SK-N-SH treated with all-trans-retinoic acid at 6 μM for 48 hours (cell line): ENCODE measurements around the gene REP15.

Experiments used
- ATAC-seq: fragments of 200-7000 bp; cut with Tn5 transposase; 3 replicates; pipeline ENCODE4 v1.9.1; 2020; ENCODE audit warnings: mild to moderate bottlenecking, moderate library complexity
- ARNTL ChIP-seq: fragments of 450-650 bp; formaldehyde crosslinking; IDR thresholded peaks from 2 replicates; pipeline ENCODE4 v1.5.0; 2020; ENCODE audit warnings: low read depth, mild to moderate bottlenecking, moderate library complexity, borderline replicate concordance
- BACH2 ChIP-seq: fragments of 250-450 bp; sonication (Bioruptor Pico); IDR thresholded peaks from 2 replicates; pipeline ENCODE4 v1.9.0; 2021; ENCODE audit warnings: mild to moderate bottlenecking, borderline replicate concordance
- CSDC2 ChIP-seq: fragments of 250-450 bp; sonication (Bioruptor Pico); IDR thresholded peaks from 2 replicates; pipeline ENCODE4 v1.5.0; 2020; ENCODE audit warnings: mild to moderate bottlenecking, moderate library complexity
- ESRRG ChIP-seq: fragments of 250-450 bp; sonication (Bioruptor Pico); IDR thresholded peaks from 2 replicates; pipeline ENCODE4 v1.6.1; 2021; ENCODE audit warnings: mild to moderate bottlenecking
- GLIS3 ChIP-seq: fragments of 250-450 bp; sonication (Bioruptor Pico); IDR thresholded peaks from 2 replicates; pipeline ENCODE4 v1.5.0; 2020; ENCODE audit warnings: mild to moderate bottlenecking, moderate library complexity
- ISL1 ChIP-seq: fragments of 250-450 bp; sonication (Bioruptor Pico); IDR thresholded peaks from 2 replicates; pipeline ENCODE4 v2.1.2; 2022; ENCODE audit warnings: mild to moderate bottlenecking, moderate library complexity
- OSR1 ChIP-seq: fragments of 250-450 bp; sonication (Bioruptor Pico); IDR thresholded peaks from 2 replicates; pipeline ENCODE4 v1.8.0; 2022; ENCODE audit warnings: moderate library complexity, mild to moderate bottlenecking, inconsistent platforms
- RARB ChIP-seq: fragments of 250-450 bp; sonication (Bioruptor Pico); IDR thresholded peaks from 2 replicates; pipeline ENCODE4 v1.8.0; 2021; ENCODE audit warnings: mild to moderate bottlenecking, moderate library complexity
- SNAI2 ChIP-seq: fragments of 250-450 bp; sonication (Bioruptor Pico); IDR thresholded peaks from 2 replicates; pipeline ENCODE4 v1.5.0; 2020; ENCODE audit warnings: mild to moderate bottlenecking, moderate library complexity
- TCF4 ChIP-seq: fragments of 250-450 bp; sonication (Bioruptor Pico); IDR thresholded peaks from 2 replicates; pipeline ENCODE4 v1.8.0; 2021; ENCODE audit warnings: mild to moderate bottlenecking, moderate library complexity, borderline replicate concordance
- TOX ChIP-seq: fragments of 250-450 bp; sonication (Bioruptor Pico); IDR thresholded peaks from 2 replicates; pipeline ENCODE4 v1.8.0; 2021; ENCODE audit warnings: mild to moderate bottlenecking, moderate library complexity, borderline replicate concordance
- ZC3H10 ChIP-seq: fragments of 250-450 bp; sonication (Bioruptor Pico); IDR thresholded peaks from 2 replicates; pipeline ENCODE4 v1.5.1; 2021; ENCODE audit warnings: mild to moderate bottlenecking, moderate library complexity
- ZFP3 ChIP-seq: fragments of 250-450 bp; sonication (Bioruptor Pico); IDR thresholded peaks from 2 replicates; pipeline ENCODE4 v1.5.0; 2020; ENCODE audit warnings: mild to moderate bottlenecking, moderate library complexity
- ZFP30 ChIP-seq: fragments of 450-650 bp; formaldehyde crosslinking; IDR thresholded peaks from 2 replicates; pipeline ENCODE4 v1.5.0; 2022; ENCODE audit warnings: mild to moderate bottlenecking, moderate library complexity
- ZNF565 ChIP-seq: fragments of 450-650 bp; formaldehyde crosslinking; conservative IDR thresholded peaks from 2 replicates; pipeline ENCODE4 v1.5.0; 2020; ENCODE audit warnings: low read depth, mild to moderate bottlenecking, moderate library complexity
- ZNF70 ChIP-seq: fragments of 450-650 bp; formaldehyde crosslinking; IDR thresholded peaks from 2 replicates; pipeline ENCODE4 v1.5.0; 2020; ENCODE audit warnings: mild to moderate bottlenecking, moderate library complexity
- ZNF8 ChIP-seq: fragments of 450-650 bp; formaldehyde crosslinking; IDR thresholded peaks from 2 replicates; pipeline ENCODE4 v1.5.0; 2020; ENCODE audit warnings: mild to moderate bottlenecking, moderate library complexity
- TF ChIP-seq, protein P1 (sequence below): fragments of 250-450 bp; sonication (Bioruptor Pico); IDR thresholded peaks from 2 replicates; pipeline ENCODE4 v1.8.0; 2021; ENCODE audit warnings: low read depth, mild to moderate bottlenecking, moderate library complexity, borderline replicate concordance
- TF ChIP-seq, protein P2 (sequence below): fragments of 250-450 bp; sonication (Bioruptor Pico); IDR thresholded peaks from 2 replicates; pipeline ENCODE4 v1.5.1; 2021; ENCODE audit warnings: mild to moderate bottlenecking, moderate library complexity
- TF ChIP-seq, protein P3 (sequence below): fragments of 250-450 bp; sonication (Bioruptor Pico); IDR thresholded peaks from 2 replicates; pipeline ENCODE4 v1.5.1; 2020; ENCODE audit warnings: low read depth, mild to moderate bottlenecking, moderate library complexity
- TF ChIP-seq, protein P4 (sequence below): fragments of 250-450 bp; sonication (Bioruptor Pico); IDR thresholded peaks from 2 replicates; pipeline ENCODE4 v1.5.0; 2020; ENCODE audit warnings: mild to moderate bottlenecking, moderate library complexity
- TF ChIP-seq, protein P5 (sequence below): fragments of 250-450 bp; sonication (Bioruptor Pico); IDR thresholded peaks from 2 replicates; pipeline ENCODE4 v1.8.0; 2020; ENCODE audit warnings: mild to moderate bottlenecking, moderate library complexity, borderline replicate concordance

Gene REP15

DNA sequence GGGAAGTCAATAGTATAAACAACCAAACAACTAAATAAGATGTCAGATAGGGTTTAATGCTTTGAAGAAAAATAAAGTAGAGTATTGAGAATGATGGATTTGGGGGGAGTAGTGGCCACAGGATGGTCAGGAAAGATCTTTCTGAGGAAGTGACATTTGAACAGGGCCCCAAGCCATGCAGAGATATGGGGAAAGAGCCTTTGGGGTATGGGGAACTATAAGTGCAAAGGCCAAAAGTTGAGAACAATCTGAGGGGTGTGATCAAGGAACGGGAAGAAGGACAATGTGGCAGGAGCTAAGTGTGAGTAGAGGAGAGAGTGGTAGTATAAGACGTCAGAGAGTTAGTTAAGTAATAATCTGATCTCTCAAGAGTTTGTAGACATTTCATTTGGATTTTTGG, 15.7 kb downstream of the REP15 start:
- TF ChIP-seq CSDC2 (no peak), ZC3H10 (CRISPR knock-in tag) (no peak), TOX (no peak), ZFP3 (CRISPR knock-in tag) (no peak), GLIS3 (CRISPR knock-in tag) (no peak), ZFP30 (CRISPR knock-in tag) (no peak), TCF4 (CRISPR knock-in tag) (no peak)
- TF ChIP-seq, protein P1, sequence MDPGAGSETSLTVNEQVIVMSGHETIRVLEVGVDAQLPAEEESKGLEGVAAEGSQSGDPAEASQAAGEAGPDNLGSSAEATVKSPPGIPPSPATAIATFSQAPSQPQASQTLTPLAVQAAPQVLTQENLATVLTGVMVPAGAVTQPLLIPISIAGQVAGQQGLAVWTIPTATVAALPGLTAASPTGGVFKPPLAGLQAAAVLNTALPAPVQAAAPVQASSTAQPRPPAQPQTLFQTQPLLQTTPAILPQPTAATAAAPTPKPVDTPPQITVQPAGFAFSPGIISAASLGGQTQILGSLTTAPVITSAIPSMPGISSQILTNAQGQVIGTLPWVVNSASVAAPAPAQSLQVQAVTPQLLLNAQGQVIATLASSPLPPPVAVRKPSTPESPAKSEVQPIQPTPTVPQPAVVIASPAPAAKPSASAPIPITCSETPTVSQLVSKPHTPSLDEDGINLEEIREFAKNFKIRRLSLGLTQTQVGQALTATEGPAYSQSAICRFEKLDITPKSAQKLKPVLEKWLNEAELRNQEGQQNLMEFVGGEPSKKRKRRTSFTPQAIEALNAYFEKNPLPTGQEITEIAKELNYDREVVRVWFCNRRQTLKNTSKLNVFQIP (CRISPR knock-in tag), result no peak
- TF ChIP-seq, protein P2, sequence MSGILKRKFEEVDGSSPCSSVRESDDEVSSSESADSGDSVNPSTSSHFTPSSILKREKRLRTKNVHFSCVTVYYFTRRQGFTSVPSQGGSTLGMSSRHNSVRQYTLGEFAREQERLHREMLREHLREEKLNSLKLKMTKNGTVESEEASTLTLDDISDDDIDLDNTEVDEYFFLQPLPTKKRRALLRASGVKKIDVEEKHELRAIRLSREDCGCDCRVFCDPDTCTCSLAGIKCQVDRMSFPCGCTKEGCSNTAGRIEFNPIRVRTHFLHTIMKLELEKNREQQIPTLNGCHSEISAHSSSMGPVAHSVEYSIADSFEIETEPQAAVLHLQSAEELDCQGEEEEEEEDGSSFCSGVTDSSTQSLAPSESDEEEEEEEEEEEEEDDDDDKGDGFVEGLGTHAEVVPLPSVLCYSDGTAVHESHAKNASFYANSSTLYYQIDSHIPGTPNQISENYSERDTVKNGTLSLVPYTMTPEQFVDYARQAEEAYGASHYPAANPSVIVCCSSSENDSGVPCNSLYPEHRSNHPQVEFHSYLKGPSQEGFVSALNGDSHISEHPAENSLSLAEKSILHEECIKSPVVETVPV (CRISPR knock-in tag), result no peak
- no peak for ATAC-seq

DNA sequence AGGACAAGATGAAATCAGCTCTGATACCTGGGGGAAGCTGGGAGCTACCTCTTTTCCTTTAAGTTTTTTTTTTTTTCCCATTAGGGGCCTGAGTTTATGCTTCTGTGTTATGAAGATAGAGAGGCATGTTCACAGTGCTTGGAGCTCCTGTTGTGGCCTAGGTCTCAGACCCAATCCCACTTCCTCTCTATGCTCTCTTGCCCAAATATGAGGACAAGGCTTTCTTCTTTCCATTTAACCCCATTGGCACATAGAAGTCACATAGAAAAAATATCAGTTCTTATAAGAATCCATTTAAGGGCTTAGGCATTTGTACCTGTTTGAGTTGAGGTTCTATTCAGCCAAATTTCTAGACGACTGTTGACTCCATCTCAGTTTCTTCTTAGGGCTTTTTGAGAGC, 27.0 kb downstream of the REP15 start:
- TF ChIP-seq ARNTL (CRISPR knock-in tag) (no peak), CSDC2 (no peak)
- no peak for ATAC-seq

DNA sequence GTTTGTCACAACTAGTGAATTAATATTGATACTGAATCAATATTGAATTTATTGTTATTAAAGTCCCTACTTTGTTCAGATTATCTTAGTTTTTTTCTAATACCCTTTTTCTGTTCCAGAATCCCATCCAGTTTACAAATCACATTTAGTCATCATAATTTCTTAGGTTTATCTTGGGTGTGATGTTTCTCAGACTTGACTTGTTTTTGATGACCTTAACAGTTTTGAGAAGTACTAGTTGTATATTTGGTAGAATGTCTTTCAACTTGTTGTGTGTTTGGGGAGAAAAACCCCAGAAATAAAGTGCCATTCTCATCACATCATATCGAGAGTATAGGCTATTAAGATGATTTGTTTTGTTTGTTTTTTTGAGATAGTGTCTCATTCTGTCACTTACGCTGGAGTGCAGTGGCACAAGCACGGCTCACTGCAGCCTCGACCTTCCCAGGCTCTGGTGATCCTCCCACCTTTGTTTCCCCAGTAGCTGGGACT, 33.9 kb downstream of the REP15 start:
- ATAC-seq, result no peak
- TF ChIP-seq, protein P3, sequence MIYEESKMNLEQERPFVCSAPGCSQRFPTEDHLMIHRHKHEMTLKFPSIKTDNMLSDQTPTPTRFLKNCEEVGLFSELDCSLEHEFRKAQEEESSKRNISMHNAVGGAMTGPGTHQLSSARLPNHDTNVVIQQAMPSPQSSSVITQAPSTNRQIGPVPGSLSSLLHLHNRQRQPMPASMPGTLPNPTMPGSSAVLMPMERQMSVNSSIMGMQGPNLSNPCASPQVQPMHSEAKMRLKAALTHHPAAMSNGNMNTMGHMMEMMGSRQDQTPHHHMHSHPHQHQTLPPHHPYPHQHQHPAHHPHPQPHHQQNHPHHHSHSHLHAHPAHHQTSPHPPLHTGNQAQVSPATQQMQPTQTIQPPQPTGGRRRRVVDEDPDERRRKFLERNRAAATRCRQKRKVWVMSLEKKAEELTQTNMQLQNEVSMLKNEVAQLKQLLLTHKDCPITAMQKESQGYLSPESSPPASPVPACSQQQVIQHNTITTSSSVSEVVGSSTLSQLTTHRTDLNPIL (CRISPR knock-in tag), result no peak
- TF ChIP-seq, protein P4, sequence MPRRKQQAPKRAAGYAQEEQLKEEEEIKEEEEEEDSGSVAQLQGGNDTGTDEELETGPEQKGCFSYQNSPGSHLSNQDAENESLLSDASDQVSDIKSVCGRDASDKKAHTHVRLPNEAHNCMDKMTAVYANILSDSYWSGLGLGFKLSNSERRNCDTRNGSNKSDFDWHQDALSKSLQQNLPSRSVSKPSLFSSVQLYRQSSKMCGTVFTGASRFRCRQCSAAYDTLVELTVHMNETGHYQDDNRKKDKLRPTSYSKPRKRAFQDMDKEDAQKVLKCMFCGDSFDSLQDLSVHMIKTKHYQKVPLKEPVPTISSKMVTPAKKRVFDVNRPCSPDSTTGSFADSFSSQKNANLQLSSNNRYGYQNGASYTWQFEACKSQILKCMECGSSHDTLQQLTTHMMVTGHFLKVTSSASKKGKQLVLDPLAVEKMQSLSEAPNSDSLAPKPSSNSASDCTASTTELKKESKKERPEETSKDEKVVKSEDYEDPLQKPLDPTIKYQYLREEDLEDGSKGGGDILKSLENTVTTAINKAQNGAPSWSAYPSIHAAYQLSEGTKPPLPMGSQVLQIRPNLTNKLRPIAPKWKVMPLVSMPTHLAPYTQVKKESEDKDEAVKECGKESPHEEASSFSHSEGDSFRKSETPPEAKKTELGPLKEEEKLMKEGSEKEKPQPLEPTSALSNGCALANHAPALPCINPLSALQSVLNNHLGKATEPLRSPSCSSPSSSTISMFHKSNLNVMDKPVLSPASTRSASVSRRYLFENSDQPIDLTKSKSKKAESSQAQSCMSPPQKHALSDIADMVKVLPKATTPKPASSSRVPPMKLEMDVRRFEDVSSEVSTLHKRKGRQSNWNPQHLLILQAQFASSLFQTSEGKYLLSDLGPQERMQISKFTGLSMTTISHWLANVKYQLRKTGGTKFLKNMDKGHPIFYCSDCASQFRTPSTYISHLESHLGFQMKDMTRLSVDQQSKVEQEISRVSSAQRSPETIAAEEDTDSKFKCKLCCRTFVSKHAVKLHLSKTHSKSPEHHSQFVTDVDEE, result no peak
- TF ChIP-seq ZNF70, result no peak
- TF ChIP-seq ARNTL (CRISPR knock-in tag), result no peak
- TF ChIP-seq, all 23 proteins: peak for 0

DNA sequence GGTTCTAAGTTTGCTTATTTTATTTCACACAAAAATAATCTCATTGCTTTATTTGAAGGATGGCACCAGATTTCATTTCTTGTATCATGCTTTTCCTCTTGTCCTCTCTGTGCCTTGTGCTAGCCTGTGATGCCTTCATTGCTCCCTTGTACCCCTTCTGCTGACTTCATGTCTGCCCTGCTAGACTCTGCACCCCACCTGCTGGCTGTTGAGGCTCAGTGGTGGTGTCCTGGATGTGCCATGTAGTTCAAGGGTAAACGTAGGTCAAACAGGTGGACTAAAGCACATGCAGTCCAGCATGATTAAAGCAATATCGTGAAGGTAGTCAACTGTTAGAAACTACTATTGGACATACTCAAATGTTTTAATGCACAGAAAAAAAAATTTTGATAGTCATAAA, 36.0 kb downstream of the REP15 start:
- no peak for TF ChIP-seq TCF4 (CRISPR knock-in tag)
- no peak for TF ChIP-seq OSR1 (CRISPR knock-in tag)
- no peak for TF ChIP-seq GLIS3 (CRISPR knock-in tag)
- TF ChIP-seq ISL1 (CRISPR knock-in tag), result no peak
- TF ChIP-seq RARB (CRISPR knock-in tag), result no peak
- TF ChIP-seq BACH2 (CRISPR knock-in tag), result no peak
- TF ChIP-seq CSDC2, result no peak
- TF ChIP-seq ZNF70, result no peak
- no peak for TF ChIP-seq ZNF8 (CRISPR knock-in tag)
- TF ChIP-seq ZFP3 (CRISPR knock-in tag), result no peak
- ATAC-seq, result peak; percentile 71; the same call in 2 of the 3 replicates

DNA sequence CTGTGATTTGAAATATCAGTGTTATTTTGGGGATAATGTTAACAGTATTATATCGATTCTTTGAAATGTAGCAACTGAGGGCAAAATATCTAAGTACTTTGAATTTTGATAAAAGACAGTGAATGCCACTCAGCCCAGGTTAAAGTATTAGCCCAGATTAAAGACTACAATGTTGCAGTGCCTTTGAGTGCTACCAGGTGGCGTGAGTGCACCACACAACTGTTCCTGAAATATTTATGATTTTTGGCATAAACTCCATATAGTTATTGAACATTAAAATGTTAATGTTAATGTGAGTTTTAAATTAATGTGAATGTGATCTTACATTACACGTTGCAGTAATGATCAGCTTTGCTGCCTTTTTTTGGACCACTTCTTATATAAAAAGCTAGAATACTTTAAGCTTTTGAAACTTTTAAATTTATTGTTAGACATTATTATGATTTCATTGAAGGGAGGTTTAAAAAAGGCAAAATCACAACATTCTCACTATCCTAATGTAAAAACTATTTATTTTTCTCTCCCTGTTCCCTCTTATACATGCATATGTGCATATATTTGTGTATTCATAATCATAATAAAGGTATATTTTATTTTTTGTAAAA, 36.9 kb downstream of the REP15 start:
- ATAC-seq, result peak; percentile 72
- TF ChIP-seq ESRRG (CRISPR knock-in tag), result no peak
- TF ChIP-seq ZC3H10 (CRISPR knock-in tag), result no peak
- TF ChIP-seq, protein P3 (CRISPR knock-in tag), result no peak
- no peak for TF ChIP-seq BACH2 (CRISPR knock-in tag)
- TF ChIP-seq, protein P5, sequence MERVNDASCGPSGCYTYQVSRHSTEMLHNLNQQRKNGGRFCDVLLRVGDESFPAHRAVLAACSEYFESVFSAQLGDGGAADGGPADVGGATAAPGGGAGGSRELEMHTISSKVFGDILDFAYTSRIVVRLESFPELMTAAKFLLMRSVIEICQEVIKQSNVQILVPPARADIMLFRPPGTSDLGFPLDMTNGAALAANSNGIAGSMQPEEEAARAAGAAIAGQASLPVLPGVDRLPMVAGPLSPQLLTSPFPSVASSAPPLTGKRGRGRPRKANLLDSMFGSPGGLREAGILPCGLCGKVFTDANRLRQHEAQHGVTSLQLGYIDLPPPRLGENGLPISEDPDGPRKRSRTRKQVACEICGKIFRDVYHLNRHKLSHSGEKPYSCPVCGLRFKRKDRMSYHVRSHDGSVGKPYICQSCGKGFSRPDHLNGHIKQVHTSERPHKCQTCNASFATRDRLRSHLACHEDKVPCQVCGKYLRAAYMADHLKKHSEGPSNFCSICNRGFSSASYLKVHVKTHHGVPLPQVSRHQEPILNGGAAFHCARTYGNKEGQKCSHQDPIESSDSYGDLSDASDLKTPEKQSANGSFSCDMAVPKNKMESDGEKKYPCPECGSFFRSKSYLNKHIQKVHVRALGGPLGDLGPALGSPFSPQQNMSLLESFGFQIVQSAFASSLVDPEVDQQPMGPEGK, result no peak
- TF ChIP-seq ZNF70, result no peak
- TF ChIP-seq SNAI2 (CRISPR knock-in tag), result no peak
- no peak for TF ChIP-seq ARNTL (CRISPR knock-in tag)
- TF ChIP-seq OSR1 (CRISPR knock-in tag), result no peak
- no peak for TF ChIP-seq ZNF565 (CRISPR knock-in tag)
- TF ChIP-seq, protein P2 (CRISPR knock-in tag), result no peak
- TF ChIP-seq RARB (CRISPR knock-in tag), result no peak
- TF ChIP-seq GLIS3 (CRISPR knock-in tag), result no peak
- TF ChIP-seq TOX, result no peak
